Left lung (tissue), 10 donors: ENCODE results near the gene KRTAP10-3. TPM values are rescaled to one million over a fixed set of nuclear protein-coding genes. Genes with fewer than 3 reads are reported as not detected.

Experiments
- ATAC-seq: fragments of 200-7000 bp; cut with Tn5 transposase; one replicate; pipeline ENCODE4 v1.9.1; 2020; ENCODE audit warnings: moderate library complexity
- DNase-seq, 4 donors: peaks; one replicate each; pipeline ENCODE4 v3.0.0-alpha.2; 2013 to 2020
- H3K27ac ChIP-seq, 2 donors: fragments of 200-600 bp; sonication (generic) in 1 of 2; one replicate each; pipeline versions ENCODE4 v1.5.0 to v1.8.0; 2020 to 2021
- H3K27me3 ChIP-seq, 2 donors: fragments of 200-600 bp; sonication (generic) in 1 of 2; one replicate each; pipeline versions ENCODE4 v1.5.0 to v1.8.0; 2020 to 2021
- H3K36me3 ChIP-seq, 2 donors: fragments of 200-600 bp; sonication (generic) in 1 of 2; one replicate each; pipeline versions ENCODE4 v1.5.0 to v1.8.0; 2020 to 2021
- H3K4me1 ChIP-seq, 2 donors: fragments of 200-600 bp; one replicate each; pipeline ENCODE4 v1.8.0; 2021
- H3K4me3 ChIP-seq, 2 donors: fragments of 200-600 bp; sonication (generic) in 1 of 2; one replicate each; pipeline versions ENCODE4 v1.5.0 to v1.8.0; 2020 to 2021; ENCODE audit warnings: mild to moderate bottlenecking in 1 of 2
- H3K9me3 ChIP-seq, 2 donors: fragments of 200-600 bp; sonication (generic) in 1 of 2; one replicate each; pipeline versions ENCODE4 v1.5.0 to v1.8.0; 2020 to 2021
- intact Hi-C, 2 donors: fragments of 100-400 bp; cut with DNase I; formaldehyde crosslinking; loops; one replicate each; pipeline versions ENCODE4 v1.11.2 to v1.14.2; 2022
- polyA plus RNA-seq, 6 donors: library from polyadenylated mRNA; unstranded; fragments of 120-200 nt; gene quantifications; one replicate each; pipeline ENCODE4 v1.2.1, GENCODE V29; 2013; ENCODE audit not compliant: insufficient read length in 6 of 6
- total RNA-seq, 2 donors: library from RNA; stranded (reverse); fragmentation: NEBNext Ultra II Directional; extraction: Animal tissue kit (Norgen Biotek cat#: 25700); gene quantifications; one replicate each; pipeline ENCODE4 v1.2.1, GENCODE V29; 2021
- TF ChIP-seq, protein P1 (sequence below), 2 donors: fragments of 200-600 bp; sonication (generic) in 1 of 2; IDR thresholded peaks; one replicate each; pipeline versions ENCODE4 v1.5.0 to v1.8.0; 2021; ENCODE audit warnings: antibody characterized with exemption in 2 of 2
- donor health status: DM: no; HTN: yes; CAD: no.
- donor health status: DM: no; HTN: no; CAD: no.

The KRTAP10-3 gene
- total and polyA plus RNA-seq, 8 donors = not detected

DNA sequence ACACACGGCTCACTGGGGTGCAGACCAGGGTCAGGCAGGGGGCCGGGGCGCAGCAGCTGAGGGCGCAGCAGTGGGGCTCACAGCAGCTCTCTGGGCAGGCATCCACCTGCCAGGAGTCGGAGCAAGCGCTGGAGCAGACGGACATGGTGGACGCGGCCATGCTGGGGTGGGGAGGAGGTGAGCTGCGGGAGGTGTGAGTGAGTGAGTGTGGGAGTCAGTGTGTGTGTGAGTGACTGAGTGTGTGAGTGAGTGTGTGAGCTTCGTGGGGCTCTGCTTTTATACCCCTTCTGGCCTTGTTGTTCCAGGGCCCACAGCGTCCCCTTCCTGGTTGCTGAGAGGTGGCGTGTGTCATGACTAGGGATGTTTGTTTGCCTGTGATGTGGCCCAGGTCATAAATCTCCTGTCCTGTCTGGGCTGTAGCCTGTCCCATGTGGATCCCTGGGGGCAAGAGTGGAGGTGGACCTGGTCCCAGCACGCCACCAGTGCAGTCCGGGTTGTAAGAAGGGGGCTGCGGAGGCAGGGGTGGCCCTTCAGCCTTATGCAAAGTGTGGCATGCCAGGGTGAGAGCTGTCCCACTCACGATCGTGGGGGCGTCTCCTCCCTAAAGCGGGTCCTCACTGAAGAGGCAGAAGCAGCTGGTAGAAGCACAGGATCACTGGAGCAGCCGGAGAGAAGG is 18.5 kb downstream of the KRTAP10-3 start, which contains the start of gene KRTAP10-1:
Gene KRTAP10-1, minus strand, starts transcription at position 205 of the 676 bp plus-strand sequence. Its CDS starts 45 bp downstream, at position 160.
- ATAC-seq (no peak), DNase-seq (no peak)
- Histone ChIP-seq H3K36me3 (no peaks in the 10 kb centered on the region), H3K4me3 (no peak within 1 kb of the TSS), H3K27me3 (peaks cover 0 to 6% of the 10 kb centered on the region in 2 donors), H3K27ac (no peak within 1 kb of the TSS), H3K9me3 (peaks cover 0 to 20% of the 10 kb centered on the region in 2 donors), H3K4me1 (no peaks in the 10 kb centered on the region)
- TF ChIP-seq, protein P1, sequence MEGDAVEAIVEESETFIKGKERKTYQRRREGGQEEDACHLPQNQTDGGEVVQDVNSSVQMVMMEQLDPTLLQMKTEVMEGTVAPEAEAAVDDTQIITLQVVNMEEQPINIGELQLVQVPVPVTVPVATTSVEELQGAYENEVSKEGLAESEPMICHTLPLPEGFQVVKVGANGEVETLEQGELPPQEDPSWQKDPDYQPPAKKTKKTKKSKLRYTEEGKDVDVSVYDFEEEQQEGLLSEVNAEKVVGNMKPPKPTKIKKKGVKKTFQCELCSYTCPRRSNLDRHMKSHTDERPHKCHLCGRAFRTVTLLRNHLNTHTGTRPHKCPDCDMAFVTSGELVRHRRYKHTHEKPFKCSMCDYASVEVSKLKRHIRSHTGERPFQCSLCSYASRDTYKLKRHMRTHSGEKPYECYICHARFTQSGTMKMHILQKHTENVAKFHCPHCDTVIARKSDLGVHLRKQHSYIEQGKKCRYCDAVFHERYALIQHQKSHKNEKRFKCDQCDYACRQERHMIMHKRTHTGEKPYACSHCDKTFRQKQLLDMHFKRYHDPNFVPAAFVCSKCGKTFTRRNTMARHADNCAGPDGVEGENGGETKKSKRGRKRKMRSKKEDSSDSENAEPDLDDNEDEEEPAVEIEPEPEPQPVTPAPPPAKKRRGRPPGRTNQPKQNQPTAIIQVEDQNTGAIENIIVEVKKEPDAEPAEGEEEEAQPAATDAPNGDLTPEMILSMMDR (IDR thresholded peaks at IDR 0.05) = no peak
- intact Hi-C loops = no loop called here

DNA sequence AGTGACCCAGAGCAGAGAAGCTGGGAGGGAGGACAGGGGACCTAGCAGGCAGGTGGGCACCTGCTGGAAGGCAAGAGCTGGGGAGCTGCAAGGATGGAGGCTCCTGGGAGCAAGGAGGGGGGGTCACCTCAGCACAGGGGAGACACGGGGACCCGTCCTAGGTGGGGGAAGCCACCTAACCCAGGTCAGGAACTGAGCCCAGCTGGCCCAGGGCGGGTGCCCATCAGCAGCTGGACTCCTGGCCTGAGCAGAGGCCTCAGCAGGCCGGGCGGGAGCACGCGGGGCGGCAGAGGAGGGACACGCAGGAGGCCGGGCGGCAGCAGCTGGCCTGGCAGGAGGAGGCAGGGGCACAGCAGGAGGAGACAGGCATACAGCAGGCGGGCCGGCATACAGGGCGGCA is 19.5 kb downstream of the KRTAP10-3 start:
- no peaks in the 10 kb centered on the region for H3K4me1 ChIP-seq
- DNase-seq = no peak
- TF ChIP-seq, protein P1 (IDR thresholded peaks at IDR 0.05) = no peak
- ATAC-seq = no peak
- H3K27ac ChIP-seq = no peak overlapping the region
- intact Hi-C loops = no loop called here
- peaks cover 0 to 20% of the 10 kb centered on the region in 2 donors for H3K9me3 ChIP-seq
- H3K4me3 ChIP-seq = no peak overlapping the region
- H3K27me3 ChIP-seq = peaks cover 0 to 6% of the 10 kb centered on the region in 2 donors
- no peaks in the 10 kb centered on the region for H3K36me3 ChIP-seq

DNA sequence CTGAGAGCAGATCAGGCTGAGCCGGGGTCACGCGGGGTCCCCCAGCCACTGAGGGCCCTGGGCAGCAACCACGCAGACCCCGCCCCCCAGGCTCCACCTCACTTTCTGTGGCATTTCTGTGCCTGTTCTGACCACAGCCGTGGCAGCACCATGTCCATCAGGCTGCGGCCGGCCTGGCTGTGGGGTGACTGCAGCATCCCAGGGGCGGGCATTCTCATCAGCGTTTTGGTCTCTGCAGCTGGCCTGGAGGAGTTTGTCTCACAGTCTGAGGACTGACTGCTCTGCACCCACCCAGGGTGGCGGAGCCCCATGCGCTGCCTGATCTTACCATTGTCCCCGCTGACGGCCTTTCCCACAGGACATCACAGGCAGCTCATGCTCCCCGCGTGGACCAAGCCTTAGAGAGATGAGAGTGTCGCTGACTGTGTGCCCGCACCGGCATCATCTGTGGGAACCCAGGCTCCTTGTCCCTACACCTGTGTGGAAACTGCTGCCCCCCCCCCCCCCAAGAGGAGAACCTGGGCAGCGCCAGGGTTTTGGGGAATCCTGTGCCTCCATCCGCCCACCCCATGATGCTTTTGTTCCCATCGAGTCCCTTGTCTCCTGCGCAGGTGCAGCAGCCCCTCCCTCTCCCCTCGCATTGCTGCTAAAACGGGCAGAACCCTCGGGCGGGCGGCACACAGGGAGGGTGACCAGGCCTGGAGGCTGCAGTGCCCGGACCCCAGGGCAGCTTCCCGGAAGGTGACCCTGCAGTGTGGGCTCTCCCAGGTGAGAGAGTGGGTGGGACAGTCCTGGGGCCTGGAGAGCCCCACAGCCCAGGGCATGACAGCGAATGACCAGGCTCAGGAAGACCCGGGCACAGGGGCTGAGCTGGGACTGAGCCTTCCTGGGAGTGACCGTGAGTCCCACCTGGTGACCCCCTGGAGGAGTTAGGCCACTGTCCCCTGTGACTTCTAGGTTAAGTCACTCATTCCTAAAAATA is 20.4 kb downstream of the KRTAP10-3 start:
- H3K27me3 ChIP-seq = peaks cover 0 to 6% of the 10 kb centered on the region in 2 donors
- peaks cover 0 to 13% of the 10 kb centered on the region in 2 donors for H3K9me3 ChIP-seq
- intact Hi-C loops = no loop called here
- no peak overlapping the region for H3K4me3 ChIP-seq
- ATAC-seq (no peak), DNase-seq (no peak)
- H3K27ac ChIP-seq = no peak overlapping the region
- TF ChIP-seq, protein P1 (IDR thresholded peaks at IDR 0.05) = no peak
- no peaks in the 10 kb centered on the region for H3K36me3 ChIP-seq
- no peaks in the 10 kb centered on the region for H3K4me1 ChIP-seq

DNA sequence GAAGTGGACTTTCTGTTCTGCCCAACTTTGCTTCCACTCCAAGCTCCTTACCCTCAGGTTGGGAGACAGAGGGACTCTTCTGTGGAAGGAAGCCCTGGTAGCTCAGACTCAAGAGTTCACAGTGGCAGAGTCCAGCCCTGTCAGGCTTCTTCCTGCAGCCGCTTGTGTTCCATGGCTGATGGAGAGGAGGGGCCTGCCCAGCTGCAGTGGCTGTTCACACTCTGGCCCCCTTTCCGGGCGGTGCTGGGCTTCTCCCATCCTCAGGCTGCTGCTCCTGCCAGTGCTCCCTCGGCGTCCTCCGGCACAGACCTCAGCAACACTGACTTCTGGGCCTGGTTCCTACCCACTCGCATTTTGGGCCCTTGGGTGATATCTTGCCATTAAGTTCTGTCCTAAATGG is 22.6 kb downstream of the KRTAP10-3 start:
- H3K36me3 ChIP-seq = no peaks in the 10 kb centered on the region
- no peak overlapping the region for H3K27ac ChIP-seq
- peaks cover 0 to 25% of the 10 kb centered on the region in 2 donors for H3K27me3 ChIP-seq
- no peaks in the 10 kb centered on the region for H3K4me1 ChIP-seq
- ATAC-seq (no peak), DNase-seq (no peak)
- no peak overlapping the region for H3K4me3 ChIP-seq
- H3K9me3 ChIP-seq = no peaks in the 10 kb centered on the region
- TF ChIP-seq, protein P1 (IDR thresholded peaks at IDR 0.05) = no peak
- intact Hi-C loops = no loop called here

DNA sequence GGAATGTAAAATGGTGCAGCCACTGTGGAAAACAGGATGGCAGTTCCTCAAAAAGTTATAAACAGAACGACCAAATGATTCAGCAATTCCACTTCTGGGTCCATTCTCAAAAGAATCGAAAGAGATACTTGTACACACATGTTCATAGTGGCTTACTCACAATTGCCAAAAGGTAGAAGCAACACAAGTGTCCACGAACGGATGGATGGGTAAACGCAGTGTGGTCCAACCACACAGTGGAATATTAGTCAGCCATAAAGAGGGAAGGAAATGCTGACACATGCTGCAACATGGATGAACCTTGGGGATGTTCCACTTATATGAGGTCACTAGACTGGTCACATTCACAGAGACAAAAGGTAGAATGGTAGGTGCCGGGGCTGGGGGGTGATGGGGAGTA is 23.9 kb downstream of the KRTAP10-3 start:
- Histone ChIP-seq H3K4me1 (no peaks in the 10 kb centered on the region), H3K27ac (no peak overlapping the region), H3K4me3 (no peak overlapping the region), H3K9me3 (no peaks in the 10 kb centered on the region), H3K27me3 (peaks cover 0 to 26% of the 10 kb centered on the region in 2 donors), H3K36me3 (no peaks in the 10 kb centered on the region)
- no peak for DNase-seq
- intact Hi-C loops = no loop called here
- TF ChIP-seq, protein P1 (IDR thresholded peaks at IDR 0.05) = no peak
- ATAC-seq = no peak
